ENCODE results near the gene PPP1R14D.

The PPP1R14D gene

GRCh38 chr15:40847223-40847961 lies 18.9 kb upstream of the PPP1R14D start:
- DNase-seq (ENCODE audit: insufficient read length) = no peak
- TF ChIP-seq POLR2A (IDR thresholded peaks at IDR 0.05; ENCODE audit: low read depth, low read length) = no peak
- 0 out of 2 replicates have a peak, but pooled peaks have one; percentile 15 for TF ChIP-seq TAF1 (IDR thresholded peaks at IDR 0.05; ENCODE audit: borderline replicate concordance, low read depth, low read length)
- no peak for TF ChIP-seq POLR2AphosphoS5 (IDR thresholded peaks at IDR 0.05; ENCODE audit: low read depth, low read length)
- FAIRE-seq = peak; percentile 38

- FAIRE-seq = peak; percentile 64
- no peak for TF ChIP-seq POLR2AphosphoS5 (IDR thresholded peaks at IDR 0.05; ENCODE audit: low read depth, low read length)
These were observed 18.3 kb upstream of the PPP1R14D start for GRCh38 chr15:40846841-40847222.

GRCh38 chr15:40845511-40846284 lies 17.2 kb upstream of the PPP1R14D start:
- DNase-seq (ENCODE audit: insufficient read length) (no peak), FAIRE-seq (no peak)

More at GRCh38 chr15:40846841-40847222, 18.3 kb upstream of the PPP1R14D start:
- DNase-seq (ENCODE audit: insufficient read length) = no peak

DNA sequence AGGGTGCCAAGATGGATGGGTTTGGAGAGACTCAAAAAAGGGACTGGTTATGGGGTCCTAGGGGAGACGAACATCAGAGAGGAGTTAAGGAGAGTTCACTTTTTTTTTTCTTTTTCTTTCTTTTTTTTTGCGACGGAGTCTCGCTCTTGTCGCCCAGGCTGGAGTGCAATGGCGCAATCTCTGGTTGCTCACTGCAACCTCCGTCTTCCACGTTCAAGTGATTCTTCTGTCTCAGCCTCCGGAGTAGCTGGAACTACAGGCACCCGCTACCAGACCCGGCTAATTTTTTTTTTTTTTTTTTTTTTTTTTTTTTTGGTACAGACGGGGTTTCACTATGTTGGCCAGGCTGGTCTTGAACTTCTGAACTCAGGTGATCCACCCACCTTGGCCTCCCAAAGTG lies 16.5 kb upstream of the PPP1R14D start:
- DNase-seq (ENCODE audit: insufficient read length) = no peak
- FAIRE-seq = no peak
- TF ChIP-seq TAF1 (IDR thresholded peaks at IDR 0.05; ENCODE audit: borderline replicate concordance, low read depth, low read length) (no peak), POLR2A (IDR thresholded peaks at IDR 0.05; ENCODE audit: low read depth, low read length) (no peak), POLR2AphosphoS5 (IDR thresholded peaks at IDR 0.05; ENCODE audit: low read depth, low read length) (no peak)

More at GRCh38 chr15:40845511-40846284, 17.2 kb upstream of the PPP1R14D start:
- TF ChIP-seq POLR2AphosphoS5 (IDR thresholded peaks at IDR 0.05; ENCODE audit: low read depth, low read length) (no peak), POLR2A (IDR thresholded peaks at IDR 0.05; ENCODE audit: low read depth, low read length) (no peak), TAF1 (IDR thresholded peaks at IDR 0.05; ENCODE audit: borderline replicate concordance, low read depth, low read length) (no peak)

- TF ChIP-seq TAF1 (IDR thresholded peaks at IDR 0.05; ENCODE audit: borderline replicate concordance, low read depth, low read length) = no peak
- no peak for TF ChIP-seq POLR2AphosphoS5 (IDR thresholded peaks at IDR 0.05; ENCODE audit: low read depth, low read length)
- TF ChIP-seq POLR2A (IDR thresholded peaks at IDR 0.05; ENCODE audit: low read depth, low read length) = no peak
- no peak for DNase-seq (ENCODE audit: insufficient read length)
- FAIRE-seq = no peak
These were observed 16.2 kb upstream of the PPP1R14D start for GRCh38 chr15:40844696-40845030.

DNA sequence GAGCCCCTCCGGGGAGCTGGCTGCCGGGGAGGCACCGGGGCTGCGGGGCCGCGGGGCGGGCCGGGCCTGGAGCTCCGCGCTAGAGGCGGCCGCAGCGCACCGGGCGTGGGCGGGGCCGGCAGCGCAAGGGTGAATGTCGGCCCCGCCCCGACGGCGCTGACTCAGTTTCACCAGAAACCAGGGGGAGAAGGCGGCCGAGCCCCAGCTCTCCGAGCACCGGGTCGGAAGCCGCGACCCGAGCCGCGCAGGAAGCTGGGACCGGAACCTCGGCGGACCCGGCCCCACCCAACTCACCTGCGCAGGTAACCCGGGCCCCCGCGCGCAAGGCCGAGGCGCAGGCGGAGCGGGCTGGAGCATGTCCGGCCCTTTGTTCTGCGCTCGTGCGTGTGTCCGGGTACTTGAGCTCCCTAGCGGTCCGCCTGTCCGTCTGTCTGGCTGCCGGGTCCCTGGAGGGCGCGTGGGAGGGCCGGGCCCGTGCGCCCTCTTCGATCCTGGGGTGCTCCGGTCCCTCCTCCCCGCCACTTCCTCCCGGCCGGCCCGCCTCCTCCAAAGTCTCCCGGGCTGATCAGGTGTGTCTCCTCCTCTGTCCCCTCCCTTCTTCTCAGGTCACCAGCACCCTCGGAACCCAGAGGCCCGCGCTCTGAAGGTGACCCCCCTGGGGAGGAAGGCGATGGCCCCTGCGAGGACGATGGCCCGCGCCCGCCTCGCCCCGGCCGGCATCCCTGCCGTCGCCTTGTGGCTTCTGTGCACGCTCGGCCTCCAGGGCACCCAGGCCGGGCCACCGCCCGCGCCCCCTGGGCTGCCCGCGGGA lies 15.6 kb upstream of the PPP1R14D start, which contains the start of gene SPINT1:
Gene SPINT1, plus strand, starts transcription at position 164 of the 811 bp plus-strand sequence. Its CDS starts 507 bp downstream, at position 671.
- no peak for TF ChIP-seq POLR2AphosphoS5 (IDR thresholded peaks at IDR 0.05; ENCODE audit: low read depth, low read length)
- TF ChIP-seq TAF1 (IDR thresholded peaks at IDR 0.05; ENCODE audit: borderline replicate concordance, low read depth, low read length) = no peak
- no peak for TF ChIP-seq POLR2A (IDR thresholded peaks at IDR 0.05; ENCODE audit: low read depth, low read length)
- DNase-seq (ENCODE audit: insufficient read length) = peak; percentile 63
- no peak for FAIRE-seq

GRCh38 chr15:40843261-40843884 lies 14.9 kb upstream of the PPP1R14D start:
- FAIRE-seq (no peak), DNase-seq (ENCODE audit: insufficient read length) (no peak)
- TF ChIP-seq POLR2AphosphoS5 (IDR thresholded peaks at IDR 0.05; ENCODE audit: low read depth, low read length) = no peak
- TF ChIP-seq POLR2A (IDR thresholded peaks at IDR 0.05; ENCODE audit: low read depth, low read length) = no peak
- no peak for TF ChIP-seq TAF1 (IDR thresholded peaks at IDR 0.05; ENCODE audit: borderline replicate concordance, low read depth, low read length)

GRCh38 chr15:40841741-40842140 lies 13.2 kb upstream of the PPP1R14D start:
- DNase-seq (ENCODE audit: insufficient read length) (no peak), FAIRE-seq (no peak)
- no peak for TF ChIP-seq TAF1 (IDR thresholded peaks at IDR 0.05; ENCODE audit: borderline replicate concordance, low read depth, low read length)
- TF ChIP-seq POLR2A (IDR thresholded peaks at IDR 0.05; ENCODE audit: low read depth, low read length) = no peak
- no peak for TF ChIP-seq POLR2AphosphoS5 (IDR thresholded peaks at IDR 0.05; ENCODE audit: low read depth, low read length)

DNA sequence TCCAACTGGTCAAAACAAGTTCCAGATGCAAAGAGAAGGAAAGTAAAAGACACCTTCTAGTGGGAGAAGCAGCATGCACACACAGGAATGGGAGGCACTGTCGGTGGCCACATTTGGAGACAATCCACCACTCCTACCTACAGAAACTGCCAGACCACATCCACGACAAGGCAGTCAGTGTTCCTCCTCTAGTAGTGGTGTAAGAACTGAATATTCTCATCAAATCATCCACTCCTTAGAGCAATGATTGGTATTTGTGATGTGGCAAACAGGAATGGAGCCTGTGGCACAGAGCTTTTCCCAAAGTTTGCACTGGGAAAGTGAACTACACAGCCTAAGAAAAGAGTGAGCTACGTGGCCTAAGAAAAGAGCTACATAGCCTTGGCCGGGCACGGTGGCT lies 10.2 kb upstream of the PPP1R14D start:
- no peak for DNase-seq (ENCODE audit: insufficient read length)
- no peak for FAIRE-seq
- TF ChIP-seq TAF1 (IDR thresholded peaks at IDR 0.05; ENCODE audit: borderline replicate concordance, low read depth, low read length) = no peak

DNA sequence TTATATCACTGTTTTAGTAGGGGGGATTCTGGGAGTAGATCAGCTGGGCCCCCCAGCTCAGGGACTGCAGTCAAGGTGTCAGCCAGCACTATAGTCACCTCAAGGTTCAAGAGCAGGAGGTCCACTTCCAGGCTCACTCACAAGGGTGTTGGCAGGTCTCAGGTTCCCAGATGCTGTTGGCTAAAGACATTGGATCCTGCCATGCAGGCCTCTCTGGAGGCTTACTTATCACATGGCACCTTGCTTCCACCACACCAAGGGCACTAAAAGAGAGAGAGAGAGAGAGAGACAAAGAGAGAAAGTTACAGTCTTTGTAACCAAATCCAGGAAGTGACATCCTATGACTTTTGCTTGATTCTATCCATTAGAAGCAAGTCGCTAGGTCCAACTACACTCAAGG lies 7.5 kb upstream of the PPP1R14D start:
- DNase-seq (ENCODE audit: insufficient read length) (no peak), FAIRE-seq (no peak)
- TF ChIP-seq POLR2AphosphoS5 (IDR thresholded peaks at IDR 0.05; ENCODE audit: low read depth, low read length) (no peak), TAF1 (IDR thresholded peaks at IDR 0.05; ENCODE audit: borderline replicate concordance, low read depth, low read length) (no peak), POLR2A (IDR thresholded peaks at IDR 0.05; ENCODE audit: low read depth, low read length) (no peak)

GRCh38 chr15:40832903-40833302 lies 4.4 kb upstream of the PPP1R14D start:
- no peak for DNase-seq (ENCODE audit: insufficient read length)
- FAIRE-seq = no peak
- TF ChIP-seq TAF1 (IDR thresholded peaks at IDR 0.05; ENCODE audit: borderline replicate concordance, low read depth, low read length) = no peak
- TF ChIP-seq POLR2AphosphoS5 (IDR thresholded peaks at IDR 0.05; ENCODE audit: low read depth, low read length) = no peak
- no peak for TF ChIP-seq POLR2A (IDR thresholded peaks at IDR 0.05; ENCODE audit: low read depth, low read length)

Data from GM12892 (cell line).